HEK293T (cell line): ENCODE results near the gene KRT34.

ENCODE experiments used
- CTCF ChIA-PET: fragments of 350-600 bp; formaldehyde crosslinking; extraction: SDS; loops from one replicate; lab custom pipeline; 2021; ENCODE audit warnings: antibody characterized with exemption, inconsistent platforms; lab: Yijun Ruan, JAX
- POLR2A ChIA-PET: fragments of 350-600 bp; formaldehyde crosslinking; extraction: SDS; loops from one replicate; lab custom pipeline; 2020; ENCODE audit warnings: antibody characterized with exemption, inconsistent platforms; lab: Yijun Ruan, JAX
- DNase-seq: peaks from one replicate; pipeline ENCODE4 v3.0.0; 2012; ENCODE audit warnings: mixed read lengths; ENCODE audit errors: extremely low spot score
- ARNT ChIP-seq: fragments of 450-650 bp; IDR thresholded peaks from 2 replicates; pipeline ENCODE4 v1.6.1; 2017; ENCODE audit warnings: mild to moderate bottlenecking
- BHLHE40 ChIP-seq: fragments of 450-650 bp; IDR thresholded peaks from 2 replicates; pipeline ENCODE4 v1.6.1; 2016; ENCODE audit warnings: mild to moderate bottlenecking, moderate library complexity, borderline replicate concordance
- CTBP1 ChIP-seq: fragments of 450-650 bp; IDR thresholded peaks from 2 replicates; pipeline ENCODE4 v1.6.1; 2016; ENCODE audit warnings: borderline replicate concordance
- ELF4 ChIP-seq: fragments of 450-650 bp; IDR thresholded peaks from 2 replicates; pipeline ENCODE4 v1.6.1; 2017; ENCODE audit warnings: antibody characterized with exemption
- FOXA1 ChIP-seq: fragments of 450-650 bp; IDR thresholded peaks from 2 replicates; pipeline ENCODE4 v1.6.1; 2016; ENCODE audit warnings: mild to moderate bottlenecking
- FOXK2 ChIP-seq: fragments of 450-650 bp; IDR thresholded peaks from 2 replicates; pipeline ENCODE4 v1.6.1; 2016; ENCODE audit warnings: mild to moderate bottlenecking
- FOXM1 ChIP-seq: fragments of 450-650 bp; IDR thresholded peaks from 2 replicates; pipeline ENCODE4 v1.6.1; 2017; ENCODE audit warnings: mild to moderate bottlenecking, borderline replicate concordance
- HDGF ChIP-seq: fragments of 450-650 bp; IDR thresholded peaks from 2 replicates; pipeline ENCODE4 v1.6.1; 2017; ENCODE audit warnings: antibody characterized with exemption, borderline replicate concordance
- L3MBTL2 ChIP-seq: fragments of 450-650 bp; conservative IDR thresholded peaks from 2 replicates; pipeline ENCODE4 v1.6.1; 2016; ENCODE audit warnings: mild to moderate bottlenecking
- LEF1 ChIP-seq: fragments of 450-650 bp; IDR thresholded peaks from 2 replicates; pipeline ENCODE4 v1.6.1; 2017; ENCODE audit warnings: mild to moderate bottlenecking, borderline replicate concordance
- NFRKB ChIP-seq: fragments of 450-650 bp; IDR thresholded peaks from 2 replicates; pipeline ENCODE4 v1.6.1; 2016; ENCODE audit warnings: mild to moderate bottlenecking, moderate library complexity
- PKNOX1 ChIP-seq: fragments of 450-650 bp; IDR thresholded peaks from 2 replicates; pipeline ENCODE4 v1.6.1; 2016
- SP1 ChIP-seq: fragments of 450-650 bp; IDR thresholded peaks from 2 replicates; pipeline ENCODE4 v1.6.1; 2017
- SUZ12 ChIP-seq: fragments of 450-650 bp; IDR thresholded peaks from 2 replicates; pipeline ENCODE4 v1.6.1; 2016; ENCODE audit warnings: mild to moderate bottlenecking
- TARDBP ChIP-seq: fragments of 450-650 bp; IDR thresholded peaks from 2 replicates; pipeline ENCODE4 v1.6.1; 2016
- ZNF384 ChIP-seq: fragments of 450-650 bp; IDR thresholded peaks from 2 replicates; pipeline ENCODE4 v1.6.1; 2016

The KRT34 gene

GRCh38 chr17:41416479-41416878, 34.4 kb upstream of the KRT34 start:
- DNase-seq: no peak
- POLR2A ChIA-PET: no interaction called here
- TF ChIP-seq CTBP1 (no peak), HDGF (no peak), L3MBTL2 (no peak)
- CTCF ChIA-PET: interaction anchor here (1.9 to 2.2 kb wide), 2 partner anchors 10 to 133 kb away, joined by 8 to 9 read pairs; no protein-coding TSS in a partner anchor

GRCh38 chr17:41415833-41416335, 33.8 kb upstream of the KRT34 start:
- DNase-seq: no peak
- ChIA-PET CTCF (no interaction called here), POLR2A (no interaction called here)
- TF ChIP-seq SP1: no peak
- TF ChIP-seq L3MBTL2: no peak
- no peak for TF ChIP-seq HDGF
- no peak for TF ChIP-seq FOXM1
- no peak for TF ChIP-seq SUZ12
- no peak for TF ChIP-seq ELF4

DNA sequence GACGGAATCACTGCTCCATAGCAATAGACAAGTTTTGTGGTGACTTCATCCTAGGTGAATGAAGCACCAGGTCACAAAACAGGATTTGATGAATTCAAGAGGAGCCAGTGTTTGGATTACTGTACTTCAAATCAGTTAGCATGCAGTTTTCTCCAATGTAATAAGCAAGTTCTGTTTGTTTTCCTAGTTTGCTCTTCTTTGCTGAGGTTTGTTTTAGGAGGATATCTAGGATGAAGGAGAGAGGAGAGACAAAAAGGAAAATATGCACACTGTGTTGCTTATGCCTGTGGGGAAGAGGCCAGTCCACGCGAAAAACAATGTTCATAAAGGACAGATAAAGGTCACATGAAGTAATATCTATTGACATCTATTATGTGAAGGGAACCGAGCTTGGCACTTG, 33.3 kb upstream of the KRT34 start:
- DNase-seq: no peak
- TF ChIP-seq BHLHE40 (no peak), SP1 (no peak)
- POLR2A ChIA-PET: no interaction called here
- CTCF ChIA-PET: no interaction called here

GRCh38 chr17:41413982-41414381, 31.9 kb upstream of the KRT34 start:
- TF ChIP-seq ELF4: no peak
- TF ChIP-seq FOXM1: no peak
- TF ChIP-seq SP1: no peak
- no peak for TF ChIP-seq LEF1
- no peak for TF ChIP-seq NFRKB
- no peak for TF ChIP-seq FOXK2
- TF ChIP-seq FOXA1: no peak
- TF ChIP-seq TARDBP: no peak
- no peak for TF ChIP-seq SUZ12
- TF ChIP-seq L3MBTL2: no peak
- no peak for TF ChIP-seq ZNF384
- TF ChIP-seq BHLHE40: no peak
- TF ChIP-seq PKNOX1: no peak
- no peak for TF ChIP-seq CTBP1
- no peak for TF ChIP-seq ARNT
- TF ChIP-seq HDGF: no peak

DNA sequence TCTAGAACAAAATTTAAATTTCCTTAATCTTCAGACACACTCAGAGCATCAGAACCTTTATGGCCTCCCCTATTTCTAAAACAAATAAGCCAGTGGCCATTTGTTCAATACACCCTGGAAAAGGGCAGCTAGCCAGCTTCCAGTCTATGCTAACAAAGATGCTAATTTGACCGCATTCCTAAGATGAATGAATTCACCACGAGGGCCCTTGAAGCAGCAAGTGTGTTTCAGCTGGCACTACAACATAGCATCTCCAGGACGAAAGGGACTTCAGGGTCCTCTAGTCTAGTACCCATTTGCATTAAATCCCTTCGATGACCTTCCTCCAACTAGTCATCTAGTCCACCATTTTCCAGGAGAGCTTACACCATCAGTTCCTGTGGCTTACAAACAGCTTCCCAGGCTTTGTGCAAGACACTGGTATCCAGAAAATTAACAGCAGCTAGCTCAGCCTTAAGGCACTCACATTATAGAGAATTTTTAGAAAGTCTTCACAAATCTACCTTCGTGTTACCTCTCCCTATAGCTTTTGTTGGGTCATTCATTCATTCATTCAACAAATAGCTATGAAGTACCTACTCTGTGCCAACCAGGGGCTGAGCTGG, 31.3 kb upstream of the KRT34 start:
- TF ChIP-seq CTBP1: no peak
- TF ChIP-seq FOXA1: no peak
- no peak for TF ChIP-seq TARDBP
- TF ChIP-seq ARNT: no peak
- no peak for TF ChIP-seq SUZ12
- no peak for TF ChIP-seq ZNF384
- no peak for TF ChIP-seq PKNOX1
- no peak for DNase-seq
- ChIA-PET POLR2A (no interaction called here), CTCF (no interaction called here)

More at GRCh38 chr17:41413982-41414381, 31.9 kb upstream of the KRT34 start:
- POLR2A ChIA-PET: no interaction called here
- DNase-seq: no peak
- CTCF ChIA-PET: no interaction called here

DNA sequence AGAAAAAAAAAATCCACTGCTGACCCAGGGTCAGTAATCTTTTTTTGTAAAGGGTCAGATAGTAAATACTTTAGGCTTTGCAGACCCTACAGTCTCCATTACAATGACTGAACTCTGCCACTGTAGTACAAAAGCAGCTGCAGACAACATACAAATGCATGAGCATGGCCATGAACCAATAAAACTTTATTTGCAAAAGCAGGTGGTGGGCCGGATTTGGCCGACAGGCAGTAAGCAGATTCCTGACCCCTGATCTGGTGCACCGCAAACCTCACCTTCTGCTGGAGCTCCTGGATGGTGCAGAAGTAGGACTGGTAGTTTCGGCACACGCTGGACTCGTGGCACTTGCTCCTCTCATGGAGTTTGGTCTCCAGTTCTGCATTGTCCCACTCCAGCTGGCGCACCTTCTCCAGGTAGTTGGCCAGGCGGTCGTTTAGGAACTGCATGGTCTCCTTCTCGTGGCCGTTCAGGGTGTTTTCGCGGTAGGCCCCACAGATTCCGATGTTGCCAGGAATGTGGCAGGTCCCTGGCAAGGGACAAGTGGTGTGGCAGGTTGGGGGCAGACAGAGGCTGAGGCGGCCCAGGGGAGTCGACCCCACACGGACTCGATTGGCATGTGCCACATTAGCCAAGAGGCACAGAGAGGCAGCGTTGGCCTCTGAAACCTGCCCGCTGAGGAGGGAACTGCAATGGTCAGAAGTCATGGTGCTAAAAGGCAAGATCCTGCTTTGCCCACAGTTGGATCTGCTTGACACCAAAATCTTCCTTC, 29.1 kb upstream of the KRT34 start:
- ChIA-PET CTCF (no interaction called here), POLR2A (no interaction called here)

More for the DNA sequence above, 29.1 kb upstream of the KRT34 start:
- DNase-seq: no peak
- no peak for TF ChIP-seq LEF1
- TF ChIP-seq SP1: no peak
- no peak for TF ChIP-seq NFRKB
- TF ChIP-seq CTBP1: no peak
- no peak for TF ChIP-seq PKNOX1
- TF ChIP-seq FOXK2: no peak
- no peak for TF ChIP-seq ARNT
- no peak for TF ChIP-seq TARDBP
- no peak for TF ChIP-seq FOXA1
- TF ChIP-seq FOXM1: no peak
- no peak for TF ChIP-seq ZNF384
- no peak for TF ChIP-seq ELF4
- no peak for TF ChIP-seq L3MBTL2
